ENCODE measurements around the gene PHOSPHO2. TPM values are rescaled to one million over a fixed set of nuclear protein-coding genes. Genes with fewer than 3 reads are reported as not detected.
"Not testable (repeated sequence)": the region's sequence is repeated elsewhere in the genome, so short reads cannot be mapped to it uniquely, and the experiment has no call there.

The PHOSPHO2 gene
- total RNA-seq, 1 donor from 2014 or later, result 3.0 TPM

DNA sequence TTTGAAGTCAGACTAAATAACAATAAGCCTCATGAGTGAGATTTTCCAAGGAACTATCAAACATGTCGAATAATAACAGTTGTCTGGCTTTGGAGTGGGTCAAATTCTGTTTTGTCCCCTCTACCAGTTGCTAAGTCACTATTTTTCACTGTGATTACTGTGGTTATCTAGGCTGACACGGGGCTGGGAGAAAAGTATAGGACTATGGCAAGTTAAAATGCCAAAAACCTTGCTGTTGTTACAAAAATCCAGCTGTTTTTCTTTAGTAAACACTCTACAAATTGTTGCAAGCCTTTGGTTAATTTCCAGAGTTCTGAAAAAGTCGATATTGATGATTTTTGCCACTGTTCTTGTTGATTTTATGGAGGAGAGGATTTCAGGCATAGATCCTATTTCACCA lies 1.6 kb upstream of the PHOSPHO2 start:
- Mint-ChIP-seq H3K27ac (no peak overlapping the region), H3K36me3 (ENCODE audit: low read depth) (peaks cover 4% of the 10 kb centered on the region), H3K4me1 (peaks cover 11% of the 10 kb centered on the region), H3K4me3 (no peak overlapping the region), H3K9me3 (peaks cover 10% of the 10 kb centered on the region), H3K27me3 (peaks cover 26% of the 10 kb centered on the region)
- intact Hi-C loops (cut with micrococcal nuclease), result loop anchor here (1.0 to 5.0 kb wide), 2 partner anchors 9 to 40 kb away; partner anchors contain the start of gene KLHL23
- DNase-seq, result no peak

DNA sequence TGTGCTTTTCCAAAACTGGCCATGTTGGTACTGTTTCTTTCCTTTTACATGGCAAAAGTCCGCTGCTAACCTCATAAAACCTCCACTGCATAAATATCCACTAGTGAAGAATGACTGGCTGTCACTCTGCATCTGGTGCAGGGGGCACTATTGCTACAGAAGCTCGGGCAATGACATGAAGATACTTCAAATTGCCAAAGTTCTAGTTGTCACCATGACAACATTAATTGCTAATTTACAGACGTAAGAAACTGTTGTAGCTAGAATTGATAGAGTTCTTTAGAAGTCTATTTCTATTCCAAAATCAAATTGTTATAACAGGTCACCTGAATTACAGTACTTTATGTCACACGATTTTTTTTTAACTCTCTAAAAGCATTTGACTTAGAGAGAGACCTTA lies 909 bp upstream of the PHOSPHO2 start:
- DNase-seq, result no peak

DNA sequence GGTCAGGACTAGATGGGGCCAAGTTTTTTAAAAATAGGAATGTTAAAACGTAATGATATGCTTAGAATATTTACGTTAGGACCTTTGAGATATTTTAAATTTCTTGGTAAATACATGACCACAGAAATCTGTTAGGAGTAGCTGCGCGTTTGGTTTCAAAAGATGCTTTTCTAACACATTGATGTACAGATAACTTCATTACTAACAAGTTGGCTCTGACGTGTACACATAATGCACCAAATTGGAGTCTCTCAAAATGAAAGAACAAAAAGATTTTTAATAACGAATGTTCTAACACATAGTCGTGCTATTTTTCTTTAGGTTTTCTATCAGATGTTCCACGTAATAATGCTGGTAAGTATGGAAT lies 608 bp downstream of the PHOSPHO2 start:
- Mint-ChIP-seq H3K27ac (peak overlapping the region; percentile 83), H3K36me3 (ENCODE audit: low read depth) (peaks cover 14% of the 10 kb centered on the region), H3K9me3 (peaks cover 3% of the 10 kb centered on the region), H3K27me3 (peaks cover 19% of the 10 kb centered on the region), H3K4me1 (peaks cover 14% of the 10 kb centered on the region), H3K4me3 (peak overlapping the region; percentile 84)
- intact Hi-C loops (cut with micrococcal nuclease), result loop anchor here (1.0 to 5.0 kb wide), 6 partner anchors 37 to 132 kb away; partner anchors contain the start of genes FASTKD1, KLHL23, PPIG and SSB
- DNase-seq, result no peak

More for the DNA sequence above, 909 bp upstream of the PHOSPHO2 start:
- Mint-ChIP-seq H3K4me1 (peaks cover 14% of the 10 kb centered on the region), H3K4me3 (peak overlapping the region; percentile 84), H3K9me3 (peaks cover 8% of the 10 kb centered on the region), H3K27me3 (peaks cover 26% of the 10 kb centered on the region), H3K36me3 (ENCODE audit: low read depth) (peaks cover 6% of the 10 kb centered on the region), H3K27ac (peak overlapping the region; percentile 83)
- intact Hi-C loops (cut with micrococcal nuclease), result loop anchor here (5.0 kb wide), 1 partner anchor 39 kb away; the partner anchor contains the start of gene KLHL23

DNA sequence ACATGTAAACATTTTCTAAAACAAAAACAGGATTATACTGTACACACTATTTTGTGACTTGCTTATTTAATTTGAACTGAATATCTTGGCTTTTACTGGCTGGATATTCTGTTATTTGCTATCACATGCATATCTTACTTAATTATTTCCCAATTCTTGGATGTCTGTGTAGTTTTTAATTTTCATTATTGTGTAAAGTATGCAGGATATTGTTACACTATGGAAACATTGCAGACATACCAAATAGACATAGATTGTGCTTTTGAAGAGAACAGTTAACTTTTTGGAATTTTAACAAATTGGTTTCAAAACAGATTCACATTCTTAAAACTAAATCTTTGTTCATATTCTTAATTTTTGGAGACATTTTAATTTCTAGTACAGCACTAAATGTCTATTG lies 2.1 kb downstream of the PHOSPHO2 start:
- Mint-ChIP-seq H3K27ac (no peak overlapping the region), H3K36me3 (ENCODE audit: low read depth) (peaks cover 17% of the 10 kb centered on the region), H3K27me3 (peaks cover 13% of the 10 kb centered on the region), H3K9me3 (no peaks in the 10 kb centered on the region), H3K4me3 (no peak overlapping the region), H3K4me1 (peaks cover 14% of the 10 kb centered on the region)
- intact Hi-C loops (cut with micrococcal nuclease), result no loop called here
- no peak for DNase-seq

DNA sequence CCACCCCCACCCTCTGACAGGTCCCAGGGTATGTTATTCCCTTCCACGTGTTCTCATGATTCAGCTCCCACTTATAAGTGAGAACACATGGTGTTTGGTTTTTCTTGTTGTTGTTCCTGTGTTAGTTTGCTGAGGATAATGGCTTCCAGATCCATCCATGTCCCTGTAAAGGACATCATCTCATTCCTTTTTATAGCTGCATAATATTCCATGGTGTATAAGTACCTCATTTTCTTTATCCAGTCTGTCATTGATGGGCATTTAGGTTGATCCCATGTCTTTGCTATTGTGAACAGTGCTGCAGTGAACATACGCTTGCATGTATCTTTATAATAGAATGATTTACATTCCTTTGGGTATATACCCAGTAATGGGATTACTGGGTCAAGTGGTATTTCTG lies 4.9 kb downstream of the PHOSPHO2 start:
- H3K27me3 Mint-ChIP-seq; H3K9me3 Mint-ChIP-seq; H3K4me1 Mint-ChIP-seq; DNase-seq; intact Hi-C loops (cut with micrococcal nuclease); H3K27ac Mint-ChIP-seq; H3K4me3 Mint-ChIP-seq: not testable (repeated sequence)
- H3K36me3 Mint-ChIP-seq (ENCODE audit: low read depth), result peaks cover 17% of the 10 kb centered on the region

DNA sequence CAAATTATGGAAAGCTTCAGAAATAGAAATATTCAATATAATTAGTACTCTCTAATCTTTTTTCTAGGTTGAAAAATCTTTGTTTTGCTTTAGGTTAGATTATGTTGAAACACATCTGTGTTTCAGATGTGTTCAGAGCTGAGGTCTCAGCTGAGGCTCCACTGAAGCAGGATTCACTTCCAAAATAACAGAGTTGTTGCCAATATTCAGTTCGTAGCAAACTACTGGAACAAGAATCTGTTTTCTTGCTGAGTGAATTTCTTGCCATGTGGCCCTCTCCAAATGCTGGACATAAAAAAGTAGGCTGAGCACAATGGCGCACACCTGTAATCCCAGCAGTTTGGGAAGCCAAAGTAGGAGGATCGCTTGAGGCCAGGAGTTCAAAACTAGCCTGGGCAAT lies 8.7 kb downstream of the PHOSPHO2 start:
- intact Hi-C loops (cut with micrococcal nuclease), result no loop called here
- no peak for DNase-seq
- no peak overlapping the region for H3K27ac Mint-ChIP-seq
- H3K4me3 Mint-ChIP-seq, result no peak overlapping the region
- peaks cover 1% of the 10 kb centered on the region for H3K4me1 Mint-ChIP-seq
- peaks cover 14% of the 10 kb centered on the region for H3K36me3 Mint-ChIP-seq (ENCODE audit: low read depth)
- no peaks in the 10 kb centered on the region for H3K27me3 Mint-ChIP-seq
- no peaks in the 10 kb centered on the region for H3K9me3 Mint-ChIP-seq

DNA sequence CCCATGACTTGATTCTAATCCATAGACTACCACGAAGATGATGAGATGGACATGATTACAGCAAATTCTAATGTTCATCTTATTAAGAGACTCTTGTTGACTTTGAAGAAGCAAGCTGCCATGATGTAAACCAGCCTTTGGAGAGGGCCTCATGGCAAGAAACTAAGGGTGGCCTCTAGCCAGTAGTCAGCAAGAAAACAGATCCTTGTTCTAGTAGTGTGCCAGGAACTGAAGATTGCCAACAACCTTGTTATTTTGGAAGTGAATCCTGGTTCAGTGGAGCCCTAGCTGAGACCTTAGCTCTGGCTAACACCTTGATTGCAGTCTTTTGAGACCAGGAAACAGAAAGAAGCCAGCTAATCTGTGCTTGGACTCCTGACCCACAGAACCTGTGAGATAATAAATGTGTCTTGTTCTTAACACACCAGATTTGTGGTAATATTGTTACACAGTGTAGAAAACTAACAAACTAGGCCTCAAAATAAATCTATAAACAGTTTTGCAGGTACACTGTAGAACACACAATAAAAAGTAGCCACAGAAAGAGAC lies 10.0 kb downstream of the PHOSPHO2 start:
- no peaks in the 10 kb centered on the region for H3K27me3 Mint-ChIP-seq
- H3K9me3 Mint-ChIP-seq, result no peaks in the 10 kb centered on the region
- H3K4me1 Mint-ChIP-seq, result no peaks in the 10 kb centered on the region
- intact Hi-C loops (cut with micrococcal nuclease), result no loop called here
- H3K27ac Mint-ChIP-seq, result no peak overlapping the region
- no peak overlapping the region for H3K4me3 Mint-ChIP-seq
- peaks cover 9% of the 10 kb centered on the region for H3K36me3 Mint-ChIP-seq (ENCODE audit: low read depth)
- no peak for DNase-seq

DNA sequence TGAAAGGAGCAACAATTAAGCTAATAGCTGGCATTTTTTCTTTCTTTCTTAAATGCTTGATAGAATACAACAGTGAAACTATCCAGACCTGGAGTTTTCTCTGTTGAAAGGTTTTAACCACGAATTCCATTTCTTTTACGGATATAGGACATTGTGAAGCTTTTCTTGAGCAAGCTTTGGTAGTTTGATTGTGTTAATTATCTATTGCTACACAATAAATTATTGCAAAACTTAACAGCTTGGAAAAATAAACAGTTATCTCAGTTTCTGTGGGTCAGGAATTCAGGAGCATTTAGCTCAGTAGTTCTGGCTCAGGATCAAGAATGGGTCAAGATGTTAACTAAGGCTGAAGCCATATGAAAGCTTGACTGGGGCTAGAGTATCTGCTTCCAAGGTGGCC lies 11.7 kb downstream of the PHOSPHO2 start:
- Mint-ChIP-seq H3K4me3 (no peak overlapping the region), H3K27ac (no peak overlapping the region), H3K36me3 (ENCODE audit: low read depth) (peaks cover 1% of the 10 kb centered on the region), H3K9me3 (no peaks in the 10 kb centered on the region), H3K4me1 (no peaks in the 10 kb centered on the region), H3K27me3 (no peaks in the 10 kb centered on the region)
- intact Hi-C loops (cut with micrococcal nuclease), result no loop called here
- no peak for DNase-seq

DNA sequence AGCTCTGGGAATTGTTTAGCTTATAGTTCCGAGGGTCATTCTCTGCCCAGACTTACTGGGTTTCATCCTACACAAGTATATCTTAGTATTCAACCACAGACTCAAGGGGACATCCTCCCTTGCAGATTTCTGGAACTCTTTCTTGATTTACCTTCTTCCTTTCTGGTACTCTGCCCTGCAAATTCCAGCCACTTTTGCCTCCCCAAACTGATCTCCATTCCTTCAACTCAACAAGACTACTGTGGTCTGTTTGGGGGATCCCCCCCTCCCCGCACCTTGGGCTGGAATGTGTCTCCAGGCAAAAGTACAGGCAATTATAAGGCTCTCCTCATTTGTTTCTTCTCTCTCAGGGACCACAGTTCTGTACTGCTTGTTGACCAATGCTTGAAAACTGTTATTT lies 13.4 kb downstream of the PHOSPHO2 start:
- peaks cover 4% of the 10 kb centered on the region for H3K9me3 Mint-ChIP-seq
- H3K27ac Mint-ChIP-seq, result no peak overlapping the region
- H3K4me1 Mint-ChIP-seq, result peaks cover 3% of the 10 kb centered on the region
- intact Hi-C loops (cut with micrococcal nuclease), result no loop called here
- no peaks in the 10 kb centered on the region for H3K27me3 Mint-ChIP-seq
- peaks cover 1% of the 10 kb centered on the region for H3K36me3 Mint-ChIP-seq (ENCODE audit: low read depth)
- DNase-seq, result no peak
- no peak overlapping the region for H3K4me3 Mint-ChIP-seq

DNA sequence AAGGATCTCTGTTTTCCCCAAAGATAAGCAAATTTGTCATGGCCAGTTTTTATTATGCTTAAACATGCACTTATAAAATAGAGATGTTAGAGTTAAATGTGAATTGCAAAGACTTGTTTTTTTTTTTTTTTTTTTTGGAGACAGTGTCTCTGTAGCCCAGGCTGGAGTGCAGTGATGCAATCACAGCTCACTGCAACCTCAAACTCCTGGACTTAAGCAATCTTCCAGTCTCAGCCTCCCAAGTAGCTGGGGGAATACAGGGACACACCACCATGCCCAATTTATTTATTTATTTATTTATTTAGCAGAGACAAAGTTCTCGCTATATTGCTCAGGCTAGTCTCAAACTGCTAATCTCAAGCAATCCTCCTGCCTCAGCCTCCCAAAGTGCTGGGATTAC lies 15.1 kb downstream of the PHOSPHO2 start:
- no peak overlapping the region for H3K4me3 Mint-ChIP-seq
- H3K4me1 Mint-ChIP-seq, result peaks cover 3% of the 10 kb centered on the region
- H3K36me3 Mint-ChIP-seq (ENCODE audit: low read depth), result peaks cover 1% of the 10 kb centered on the region
- no peaks in the 10 kb centered on the region for H3K27me3 Mint-ChIP-seq
- H3K9me3 Mint-ChIP-seq, result peaks cover 4% of the 10 kb centered on the region
- intact Hi-C loops (cut with micrococcal nuclease), result no loop called here
- DNase-seq, result no peak
- H3K27ac Mint-ChIP-seq, result no peak overlapping the region

DNA sequence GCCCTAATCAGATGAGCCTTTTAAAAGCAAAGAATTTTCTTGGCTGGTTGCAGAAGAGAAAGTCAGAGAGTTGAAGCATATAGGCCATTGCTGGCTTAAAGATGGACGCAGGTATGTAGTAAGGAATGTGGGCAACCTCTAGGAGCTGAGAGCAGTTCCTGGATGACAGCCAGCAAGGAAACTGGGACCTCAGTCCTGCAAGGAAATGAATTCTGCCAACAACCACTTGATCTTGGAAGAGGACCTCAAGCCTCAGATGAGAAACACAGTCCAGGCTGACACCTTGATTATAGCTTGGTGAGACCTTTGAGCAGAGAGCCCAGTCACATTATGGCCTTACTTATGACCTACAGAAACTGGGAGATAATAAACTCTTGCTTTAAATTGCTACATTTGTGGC lies 15.7 kb downstream of the PHOSPHO2 start:
- no peak for DNase-seq
- Mint-ChIP-seq H3K4me1 (peaks cover 3% of the 10 kb centered on the region), H3K27me3 (no peaks in the 10 kb centered on the region), H3K27ac (no peak overlapping the region), H3K9me3 (peaks cover 4% of the 10 kb centered on the region), H3K4me3 (no peak overlapping the region), H3K36me3 (ENCODE audit: low read depth) (peaks cover 1% of the 10 kb centered on the region)
- intact Hi-C loops (cut with micrococcal nuclease), result no loop called here

DNA sequence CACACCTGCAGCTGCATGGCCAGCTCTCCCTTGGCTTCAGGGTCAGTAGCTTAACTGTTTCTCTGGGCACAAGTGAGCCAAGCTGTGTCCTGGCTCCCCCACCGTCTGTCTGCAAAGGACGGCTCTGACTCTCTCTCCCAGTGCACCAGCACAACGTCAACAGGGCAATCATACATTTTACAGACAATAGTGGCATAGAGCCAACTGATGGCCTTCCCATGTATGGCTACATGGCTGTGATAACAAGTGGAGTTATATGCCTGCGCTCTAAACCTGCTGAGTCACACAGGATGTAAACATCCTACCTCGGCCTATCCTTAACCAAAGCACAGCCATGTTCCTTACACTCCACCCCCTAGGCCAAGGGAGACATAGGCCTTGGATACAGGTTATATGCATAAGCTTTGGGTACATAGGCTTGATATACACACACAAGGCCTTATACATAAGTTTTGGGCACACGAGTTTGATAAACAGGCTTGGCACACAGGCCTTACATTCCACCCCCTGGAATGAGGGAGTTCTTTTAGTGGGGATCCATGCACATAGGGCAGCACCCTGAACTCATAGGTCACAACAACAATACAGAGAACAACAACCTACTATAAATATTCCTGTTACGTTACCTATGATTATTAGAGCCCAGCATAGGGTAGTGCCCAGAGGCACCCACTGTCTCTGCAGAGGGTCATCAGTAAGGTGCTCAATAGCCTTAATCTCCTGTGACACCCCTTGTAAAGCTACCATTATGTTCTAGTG lies 17.7 kb downstream of the PHOSPHO2 start:
- Mint-ChIP-seq H3K4me3 (no peak overlapping the region), H3K9me3 (peaks cover 4% of the 10 kb centered on the region), H3K27ac (no peak overlapping the region), H3K36me3 (ENCODE audit: low read depth) (peaks cover 1% of the 10 kb centered on the region), H3K4me1 (peaks cover 5% of the 10 kb centered on the region), H3K27me3 (no peaks in the 10 kb centered on the region)
- intact Hi-C loops (cut with micrococcal nuclease), result no loop called here
- DNase-seq, result no peak

DNA sequence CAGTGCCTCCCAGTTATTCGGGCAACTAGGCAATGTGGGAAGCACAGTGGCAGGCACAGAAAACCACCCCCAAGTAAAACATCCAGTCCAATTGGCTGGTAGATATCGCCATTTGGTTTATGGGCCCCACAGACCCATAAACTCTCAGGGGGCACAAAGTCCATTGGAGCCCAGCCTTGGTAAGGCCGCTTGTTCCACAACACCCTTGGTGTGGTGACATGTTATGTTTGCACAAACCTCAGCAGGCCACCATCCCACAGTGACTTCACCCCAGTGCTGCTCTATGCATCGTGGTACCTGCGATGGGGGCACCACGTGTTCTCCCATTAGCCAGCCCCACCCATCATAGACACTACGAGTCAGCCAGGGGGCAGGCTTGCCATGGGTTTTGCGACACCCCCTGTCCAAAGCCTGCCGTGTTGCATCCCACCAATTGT lies 18.5 kb downstream of the PHOSPHO2 start:
- H3K36me3 Mint-ChIP-seq (ENCODE audit: low read depth), result peaks cover 1% of the 10 kb centered on the region
- no peaks in the 10 kb centered on the region for H3K27me3 Mint-ChIP-seq
- intact Hi-C loops (cut with micrococcal nuclease), result no loop called here
- H3K27ac Mint-ChIP-seq, result no peak overlapping the region
- no peak for DNase-seq
- no peak overlapping the region for H3K4me3 Mint-ChIP-seq
- peaks cover 6% of the 10 kb centered on the region for H3K4me1 Mint-ChIP-seq
- H3K9me3 Mint-ChIP-seq, result peaks cover 4% of the 10 kb centered on the region

DNA sequence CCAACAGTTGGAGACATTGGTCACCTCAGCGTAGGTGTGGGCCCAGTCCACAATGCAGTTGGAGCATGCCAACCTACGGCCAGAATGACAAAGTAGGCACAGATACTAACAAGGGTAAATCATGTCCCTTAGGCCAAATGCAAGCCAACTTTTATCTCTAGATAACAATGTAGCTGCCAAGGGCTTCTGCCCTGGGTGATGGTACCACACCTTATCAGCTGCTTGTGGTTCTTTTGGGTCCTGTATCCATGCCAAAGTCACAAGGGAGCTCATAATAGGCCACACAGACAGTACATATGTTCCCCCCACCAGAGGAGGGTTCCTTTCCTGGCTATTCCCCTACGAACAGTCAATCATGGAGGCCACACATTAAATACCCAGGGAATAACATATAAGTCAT lies 19.1 kb downstream of the PHOSPHO2 start:
- Mint-ChIP-seq H3K36me3 (ENCODE audit: low read depth) (peaks cover 1% of the 10 kb centered on the region), H3K4me1 (peaks cover 6% of the 10 kb centered on the region), H3K4me3 (no peak overlapping the region), H3K27ac (no peak overlapping the region), H3K9me3 (peaks cover 4% of the 10 kb centered on the region), H3K27me3 (no peaks in the 10 kb centered on the region)
- intact Hi-C loops (cut with micrococcal nuclease), result no loop called here
- DNase-seq, result no peak
